Gastroesophageal sphincter (tissue), 3 donors: Measurements from ENCODE around the gene DBR1.

Source experiments
- CTCF ChIP-seq, 4 experiments: fragments of 200-600 bp in 2 of 4; fragments of 450-650 bp in 2 of 4; sonication (generic) in 1 of 4; IDR thresholded peaks; one replicate each; pipeline ENCODE4 v1.5.1; 2017 to 2019; ENCODE audit warnings: antibody characterized with exemption in 4 of 4, mild to moderate bottlenecking in 2 of 4, moderate library complexity in 2 of 4
- POLR2A ChIP-seq, 2 donors: fragments of 450-650 bp; IDR thresholded peaks; one replicate each; pipeline ENCODE4 v1.6.1; 2017; ENCODE audit warnings: antibody characterized with exemption in 2 of 2, mild to moderate bottlenecking in 2 of 2, moderate library complexity in 1 of 2

- TF ChIP-seq CTCF (IDR thresholded peaks at IDR 0.05) (no peak), POLR2A (IDR thresholded peaks at IDR 0.05) (no peak)
These were observed 33.8 kb downstream of the DBR1 start for GRCh38 chr3:138140940-138141339.
